H1 (cell line): Measurements from ENCODE around the gene F2. TPM values are rescaled to one million over a fixed set of nuclear protein-coding genes. Genes with fewer than 3 reads are reported as not detected.
"Not testable (repeated sequence)": the region's sequence is repeated elsewhere in the genome, so short reads cannot be mapped to it uniquely, and the experiment has no call there.

Source experiments
- CTCF ChIA-PET: fragments of 300-600 bp; sonication (Branson Sonifier 250); formaldehyde crosslinking; loops from one replicate; lab custom pipeline; 2021; ENCODE audit not compliant: partially characterized antibody; lab: Charles Lee
- POLR2A ChIA-PET: fragments of 300-600 bp; sonication (Branson Sonifier 250); formaldehyde crosslinking; loops from one replicate; lab custom pipeline; 2021; ENCODE audit warnings: inconsistent platforms; ENCODE audit not compliant: partially characterized antibody; lab: Charles Lee
- DNase-seq, 2 experiments: peaks; one replicate each; pipeline versions ENCODE4 v3.0.0 to v3.0.0-alpha.2; 2010 to 2022; ENCODE audit warnings: low spot score in 2 of 2, low read depth in 1 of 2, mixed read lengths in 1 of 2
- FAIRE-seq: peaks from 2 replicates; lab custom pipeline; 2011; peaks lifted over from hg19 to GRCh38; lab: Jason Lieb, UNC
- H2AFZ ChIP-seq: 2 replicates; pipeline ENCODE4 v1.8.1; 2012; ENCODE audit warnings: low read length, inconsistent platforms
- H2AK5ac ChIP-seq: 2 replicates; pipeline ENCODE4 v1.6.1; 2013; ENCODE audit warnings: low read depth, low read length
- H2BK120ac ChIP-seq: replicated peaks from 2 replicates; pipeline ENCODE3; 2013; ENCODE audit warnings: low read depth, low read length, inconsistent platforms
- H2BK12ac ChIP-seq: 2 replicates; pipeline ENCODE4 v1.6.1; 2013; ENCODE audit warnings: low read depth, low read length
- H2BK15ac ChIP-seq: 2 replicates; pipeline ENCODE4 v1.6.1; 2013; ENCODE audit warnings: low read length
- H2BK20ac ChIP-seq: 2 replicates; pipeline ENCODE4 v1.6.1; 2013; ENCODE audit warnings: low read length
- H2BK5ac ChIP-seq: 2 replicates; pipeline ENCODE4 v1.6.1; 2013; ENCODE audit warnings: low read depth, low read length
- H3K14ac ChIP-seq: 2 replicates; pipeline ENCODE4 v1.6.1; 2013; ENCODE audit warnings: inconsistent platforms; ENCODE audit not compliant: insufficient read length
- H3K18ac ChIP-seq: 2 replicates; pipeline ENCODE4 v1.6.1; 2013; ENCODE audit warnings: low read length; ENCODE audit errors: extremely low read depth
- H3K23ac ChIP-seq: 2 replicates; pipeline ENCODE4 v1.6.1; 2013; ENCODE audit warnings: inconsistent platforms; ENCODE audit not compliant: insufficient read length
- H3K23me2 ChIP-seq: 2 replicates; pipeline ENCODE4 v1.6.1; 2013; ENCODE audit warnings: low read depth, low read length
- H3K27ac ChIP-seq: 2 replicates; pipeline ENCODE4 v1.6.1; 2011; ENCODE audit warnings: low read depth, low read length, inconsistent platforms
- H3K27me3 ChIP-seq, 4 experiments: replicated peaks in 1 of 4; 1 replicate in 1 of 4; 2 replicates in 3 of 4; pipeline versions ENCODE4 v1.6.1 to v1.8.1; 2011 to 2013; ENCODE audit warnings: low read length in 3 of 4, mild to moderate bottlenecking in 3 of 4, inconsistent platforms in 2 of 4, mixed read lengths in 2 of 4, moderate library complexity in 1 of 4; ENCODE audit not compliant: control insufficient read depth in 3 of 4, insufficient read depth in 3 of 4; ENCODE audit errors: extremely low read depth in 1 of 4
- H3K36me3 ChIP-seq, 4 experiments: 2 replicates each; pipeline versions ENCODE4 v1.6.1 to v1.8.1; 2011 to 2013; ENCODE audit warnings: mild to moderate bottlenecking in 4 of 4, low read length in 3 of 4, moderate library complexity in 2 of 4, control low read depth in 1 of 4, inconsistent platforms in 1 of 4; ENCODE audit not compliant: insufficient read depth in 4 of 4, control insufficient read depth in 2 of 4
- H3K4ac ChIP-seq: replicated peaks from 2 replicates; pipeline ENCODE3; 2013; ENCODE audit warnings: low read length, low read depth, mixed read lengths, inconsistent platforms; ENCODE audit not compliant: insufficient read length
- H3K4me1 ChIP-seq, 4 experiments: replicated peaks in 1 of 4; 1 replicate in 1 of 4; 2 replicates in 3 of 4; pipeline versions ENCODE4 v1.6.1 to v1.8.1; 2011 to 2013; ENCODE audit warnings: low read length in 3 of 4, inconsistent platforms in 2 of 4, mixed read lengths in 1 of 4; ENCODE audit not compliant: insufficient read depth in 4 of 4, control insufficient read depth in 3 of 4
- H3K4me2 ChIP-seq, 2 experiments: 2 replicates each; pipeline versions ENCODE4 v1.6.1 to v1.8.1; 2011 to 2013; ENCODE audit warnings: low read depth in 2 of 2, low read length in 2 of 2, control low read depth in 1 of 2, inconsistent platforms in 1 of 2, mild to moderate bottlenecking in 1 of 2; ENCODE audit not compliant: insufficient read depth in 1 of 2
- H3K4me3 ChIP-seq, 4 experiments: fragments of 200-600, 300-600 bp in 1 of 4; sonication (generic), shearing (Covaris generic), sonication (Bioruptor Twin) in 1 of 4; 2 replicates each; pipeline versions ENCODE4 v1.5.1 to v1.8.1; 2011 to 2016; ENCODE audit warnings: low read length in 4 of 4, low read depth in 3 of 4, control low read depth in 2 of 4, inconsistent platforms in 2 of 4, mild to moderate bottlenecking in 2 of 4, mixed read lengths in 1 of 4, moderate library complexity in 1 of 4; ENCODE audit not compliant: insufficient read depth in 2 of 4; ENCODE audit errors: extremely low read depth in 1 of 4
- H3K56ac ChIP-seq: replicated peaks from 2 replicates; pipeline ENCODE3; 2013; ENCODE audit warnings: low read depth, mild to moderate bottlenecking, mixed read lengths, low read length, inconsistent platforms; ENCODE audit not compliant: insufficient read length
- H3K79me1 ChIP-seq: 2 replicates; pipeline ENCODE4 v1.6.1; 2013; ENCODE audit warnings: low read depth, low read length, control low read depth
- H3K79me2 ChIP-seq, 2 experiments: 2 replicates each; pipeline versions ENCODE4 v1.6.1 to v1.8.1; 2012 to 2013; ENCODE audit warnings: low read length in 2 of 2, mild to moderate bottlenecking in 2 of 2, inconsistent platforms in 1 of 2; ENCODE audit not compliant: insufficient read depth in 2 of 2, control insufficient read depth in 1 of 2
- H3K9ac ChIP-seq, 4 experiments: replicated peaks in 1 of 4; 1 replicate in 1 of 4; 2 replicates in 3 of 4; pipeline versions ENCODE4 v1.6.1 to v1.8.1; 2011 to 2013; ENCODE audit warnings: low read depth in 3 of 4, low read length in 3 of 4, control low read depth in 2 of 4, mild to moderate bottlenecking in 2 of 4, moderate library complexity in 2 of 4, inconsistent platforms in 1 of 4; ENCODE audit errors: extremely low read depth in 1 of 4
- H3K9me3 ChIP-seq, 2 experiments: 2 replicates each; pipeline versions ENCODE4 v1.6.1 to v1.8.1; 2012 to 2013; ENCODE audit warnings: mild to moderate bottlenecking in 2 of 2, moderate library complexity in 2 of 2, control low read depth in 1 of 2, inconsistent platforms in 1 of 2, low read depth in 1 of 2, low read length in 1 of 2, mixed read lengths in 1 of 2; ENCODE audit not compliant: insufficient read depth in 2 of 2
- H4K20me1 ChIP-seq, 2 experiments: replicated peaks in 1 of 2; 2 replicates each; pipeline versions ENCODE3 to v1.8.1; 2011 to 2013; ENCODE audit warnings: inconsistent platforms in 2 of 2, low read length in 2 of 2, mild to moderate bottlenecking in 1 of 2; ENCODE audit not compliant: insufficient read depth in 2 of 2, control insufficient read depth in 1 of 2
- H4K5ac ChIP-seq: 2 replicates; pipeline ENCODE4 v1.6.1; 2013; ENCODE audit warnings: low read length, low read depth, mixed read lengths, inconsistent platforms; ENCODE audit not compliant: insufficient read length
- H4K8ac ChIP-seq: 2 replicates; pipeline ENCODE4 v1.8.0; 2013; ENCODE audit warnings: mild to moderate bottlenecking, moderate library complexity, low read length, inconsistent platforms; ENCODE audit not compliant: insufficient read depth; ENCODE audit errors: extremely low read depth
- H4K91ac ChIP-seq: replicated peaks from 2 replicates; pipeline ENCODE3; 2013; ENCODE audit warnings: low read length, mixed read lengths, inconsistent platforms; ENCODE audit not compliant: insufficient read length
- WGBS, 2 experiments: shearing (Covaris generic) in 1 of 2; methylation state at CpG; one replicate each; pipeline versions ENCODE4 v1.1.6 to v1.1.7; 2013 to 2015; ENCODE audit warnings: low lambda C conversion rate in 2 of 2, mixed read lengths in 2 of 2, inconsistent platforms in 1 of 2, low coverage in 1 of 2, missing lambda C conversion rate in 1 of 2; ENCODE audit not compliant: insufficient replicate concordance in 2 of 2, insufficient coverage in 1 of 2, insufficient read length in 1 of 2; ENCODE audit errors: extremely low coverage in 1 of 2, missing lambda C conversion rate in 1 of 2; 5-methylcytosine and 5-hydroxymethylcytosine counted together
- polyA plus RNA-seq, 7 experiments: library from polyadenylated mRNA; depleted of rRNA in 3 of 7; stranded (reverse) in 5 of 7; unstranded in 2 of 7; fragments of >200 nt in 5 of 7; fragments of 200-250 nt in 2 of 7; gene quantifications; 1 replicate in 5 of 7; 2 replicates in 1 of 7; 4 replicates in 1 of 7; pipeline versions ENCODE4 v1.2.1 to v1.2.3, GENCODE V29; 2011 to 2013; ENCODE audit warnings: missing spikeins in 2 of 7, mixed read lengths in 2 of 7
- total RNA-seq: library from RNA; stranded (reverse); fragmentation: NEBNext Ultra II Directional; extraction: Animal tissue kit (Norgen Biotek cat#: 25700); gene quantifications from 2 replicates; pipeline ENCODE4 v1.2.1, GENCODE V29; 2021

The F2 gene
- total and polyA plus RNA-seq, 2 of the 8 experiments (the other 6 are each of a cell fraction or from before 2014, with no cell fraction given): 0.11 TPM; not detected in 1

DNA sequence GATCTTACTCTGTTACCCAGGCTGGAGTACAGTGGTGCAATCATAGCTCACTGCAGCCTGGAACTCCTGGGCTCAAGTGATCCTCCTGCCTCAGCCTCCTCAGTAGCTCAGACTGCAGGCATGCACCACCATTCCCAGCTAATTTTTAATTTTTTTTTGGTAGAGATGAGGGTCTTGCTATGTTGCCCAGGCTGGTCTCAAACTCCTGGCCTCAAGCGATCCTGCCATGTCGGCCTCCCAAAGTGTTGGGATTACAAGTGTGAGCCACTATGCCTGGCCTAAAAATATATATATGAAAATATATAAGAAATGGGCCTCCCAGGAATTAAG is 1.2 kb upstream of the F2 start:
- H3K79me2 ChIP-seq, H4K91ac ChIP-seq, H2AK5ac ChIP-seq, H4K5ac ChIP-seq, H3K4me1 ChIP-seq, H3K4me2 ChIP-seq, H3K79me1 ChIP-seq, H3K23ac ChIP-seq, H3K4me3 ChIP-seq, H2BK15ac ChIP-seq, H4K8ac ChIP-seq, H3K14ac ChIP-seq, H3K27ac ChIP-seq, H3K18ac ChIP-seq, FAIRE-seq, H3K9ac ChIP-seq, H3K27me3 ChIP-seq, H4K20me1 ChIP-seq, H3K36me3 ChIP-seq, H3K9me3 ChIP-seq, H2BK120ac ChIP-seq, H2AFZ ChIP-seq, H2BK5ac ChIP-seq, H2BK12ac ChIP-seq, H3K4ac ChIP-seq, H3K56ac ChIP-seq, H3K23me2 ChIP-seq, H2BK20ac ChIP-seq, DNase-seq: not testable (repeated sequence)
- 92% methylated on average over 2 of the region's 2 CpGs; no CpG with 5 or more reads in 1 of the 2 experiments for WGBS, 2 experiments
- POLR2A ChIA-PET: interaction anchor here (1.5 kb wide), 1 partner anchor 17 kb away, joined by 3 read pairs; the partner anchor contains the start of gene ZNF408
- CTCF ChIA-PET: interaction anchor here (0.6 kb wide), 1 partner anchor 99 kb away, joined by 3 read pairs; no protein-coding TSS in a partner anchor
